Breast epithelium (tissue), 4 donors: ENCODE measurements around the gene SAMD10. TPM values are rescaled to one million over a fixed set of nuclear protein-coding genes. Genes with fewer than 3 reads are reported as not detected.

ENCODE experiments used
- DNase-seq, 2 donors: peaks; one replicate each; pipeline ENCODE4 v3.0.0-alpha.2; 2019; ENCODE audit warnings: low spot score in 2 of 2
- H3K27ac ChIP-seq, 2 donors: fragments of 200-600 bp; sonication (generic) in 1 of 2; one replicate each; pipeline ENCODE4 v1.5.1; 2016 to 2019; ENCODE audit warnings: mild to moderate bottlenecking in 1 of 2
- H3K27me3 ChIP-seq, 2 donors: fragments of 200-600 bp; sonication (generic) in 1 of 2; one replicate each; pipeline versions ENCODE4 v1.5.1 to v1.6.0; 2017 to 2019; ENCODE audit warnings: control low read depth in 1 of 2, mild to moderate bottlenecking in 1 of 2
- H3K36me3 ChIP-seq: fragments of 200-600 bp; one replicate; pipeline ENCODE4 v1.5.1; 2019
- H3K4me1 ChIP-seq, 2 donors: fragments of 200-600 bp; sonication (generic); one replicate each; pipeline ENCODE4 v1.5.1; 2016 to 2019; ENCODE audit warnings: control low read depth in 1 of 2
- H3K4me3 ChIP-seq, 3 donors: fragments of 200-600 bp; sonication (generic); 1 replicate in 2 of 3; 2 replicates in 1 of 3; pipeline ENCODE4 v1.5.1; 2016 to 2019; ENCODE audit warnings: mild to moderate bottlenecking in 3 of 3, moderate library complexity in 2 of 3
- H3K9me3 ChIP-seq, 2 donors: fragments of 200-600 bp; sonication (generic) in 1 of 2; one replicate each; pipeline ENCODE4 v1.5.1; 2016 to 2019; ENCODE audit warnings: control low read depth in 1 of 2
- CTCF ChIP-seq, 3 donors: fragments of 450-650 bp; IDR thresholded peaks; one replicate each; pipeline ENCODE4 v1.5.1; 2016 to 2017; ENCODE audit warnings: antibody characterized with exemption in 3 of 3, mild to moderate bottlenecking in 3 of 3, moderate library complexity in 3 of 3
- POLR2A ChIP-seq: fragments of 450-650 bp; IDR thresholded peaks from one replicate; pipeline ENCODE4 v1.6.1; 2016; ENCODE audit warnings: antibody characterized with exemption, mild to moderate bottlenecking, moderate library complexity
- POLR2AphosphoS5 ChIP-seq, 3 donors: sonication (generic); formaldehyde crosslinking; IDR thresholded peaks; one replicate each; pipeline ENCODE4 v1.6.1; 2017; ENCODE audit warnings: antibody characterized with exemption in 3 of 3
- intact Hi-C: fragments of 100-400 bp; cut with DNase I; formaldehyde crosslinking; loops from one replicate; pipeline ENCODE4 v1.15.1; 2023; ENCODE audit warnings: low total_unique reads
- total RNA-seq, 3 donors: library from RNA; depleted of rRNA; stranded (reverse); fragments of >200 nt; gene quantifications; one replicate each; pipeline ENCODE4 v1.1.0, GENCODE V29; 2016

SAMD10 gene
- total RNA-seq, 3 donors from 2014 or later: 0.96 to 3.3 (median 2.8) TPM

GRCh38 chr20:63950701-63951397 lies 28.6 kb downstream of the SAMD10 start:
- Histone ChIP-seq H3K4me1 (peaks cover 20 to 36% of the 10 kb centered on the region in 2 donors), H3K27ac (peak overlapping the region; percentile 89), H3K36me3 (no peaks in the 10 kb centered on the region), H3K27me3 (no peaks in the 10 kb centered on the region), H3K4me3 (peak overlapping the region in 1 of 3 donors; percentile 46), H3K9me3 (no peaks in the 10 kb centered on the region)
- TF ChIP-seq POLR2AphosphoS5 (IDR thresholded peaks at IDR 0.05) (no peak), CTCF (IDR thresholded peaks at IDR 0.05) (no peak), POLR2A (no peak)
- intact Hi-C loops: no loop called here
- DNase-seq: no peak

GRCh38 chr20:63947638-63948456 lies 31.6 kb downstream of the SAMD10 start:
- no peak for TF ChIP-seq CTCF (IDR thresholded peaks at IDR 0.05)
- TF ChIP-seq POLR2A: no peak
- no peak for TF ChIP-seq POLR2AphosphoS5 (IDR thresholded peaks at IDR 0.05)
- H3K27ac ChIP-seq: peak overlapping the region; percentile 89
- intact Hi-C loops: no loop called here
- peak overlapping the region in 2 of 3 donors; percentile 18 to 61 for H3K4me3 ChIP-seq
- no peaks in the 10 kb centered on the region for H3K9me3 ChIP-seq
- no peaks in the 10 kb centered on the region for H3K36me3 ChIP-seq
- peak in 1 of 2 donors; percentile 63 for DNase-seq
- H3K4me1 ChIP-seq: peaks cover 8 to 30% of the 10 kb centered on the region in 2 donors
- H3K27me3 ChIP-seq: no peaks in the 10 kb centered on the region

- TF ChIP-seq CTCF (IDR thresholded peaks at IDR 0.05) (no peak), POLR2A (no peak), POLR2AphosphoS5 (IDR thresholded peaks at IDR 0.05) (no peak)
- Histone ChIP-seq H3K4me1 (peaks cover 14 to 29% of the 10 kb centered on the region in 2 donors), H3K27me3 (no peaks in the 10 kb centered on the region), H3K27ac (peak overlapping the region; percentile 89), H3K9me3 (no peaks in the 10 kb centered on the region), H3K4me3 (no peak overlapping the region), H3K36me3 (no peaks in the 10 kb centered on the region)
- intact Hi-C loops: no loop called here
- no peak for DNase-seq
Measured at GRCh38 chr20:63946986-63947637, 32.3 kb downstream of the SAMD10 start.

GRCh38 chr20:63945921-63946920 lies 33.2 kb downstream of the SAMD10 start:
- Histone ChIP-seq H3K27ac (no peak overlapping the region), H3K27me3 (no peaks in the 10 kb centered on the region), H3K4me3 (no peak overlapping the region), H3K36me3 (no peaks in the 10 kb centered on the region), H3K9me3 (no peaks in the 10 kb centered on the region), H3K4me1 (peaks cover 14 to 22% of the 10 kb centered on the region in 2 donors)
- intact Hi-C loops: no loop called here
- no peak for DNase-seq
- no peak for TF ChIP-seq POLR2A
- no peak for TF ChIP-seq CTCF (IDR thresholded peaks at IDR 0.05)
- no peak for TF ChIP-seq POLR2AphosphoS5 (IDR thresholded peaks at IDR 0.05)
